Erythroblast (primary cell): ENCODE results near the gene JAZF1.

Experiments used
- GATA1 ChIP-seq: IDR thresholded peaks from 2 replicates; pipeline ENCODE4 v1.6.1; 2011; ENCODE audit warnings: low read depth, mild to moderate bottlenecking, control low read depth, low read length, moderate library complexity
- POLR2A ChIP-seq: IDR thresholded peaks from 2 replicates; pipeline ENCODE4 v1.6.1; 2011; ENCODE audit warnings: mild to moderate bottlenecking, low read length

GRCh38 chr7:27994639-27995038 is 186.0 kb downstream of the JAZF1 start:
- no peak for TF ChIP-seq GATA1
- no peak for TF ChIP-seq POLR2A
